ENCODE data around the gene KCNA3. TPM values are rescaled to one million over a fixed set of nuclear protein-coding genes. Genes with fewer than 3 reads are reported as not detected.

KCNA3 gene
- total and polyA plus RNA-seq, 2 of the 4 experiments (the other 2 are of a cell fraction) = under 0.01 to 0.09 TPM

DNA sequence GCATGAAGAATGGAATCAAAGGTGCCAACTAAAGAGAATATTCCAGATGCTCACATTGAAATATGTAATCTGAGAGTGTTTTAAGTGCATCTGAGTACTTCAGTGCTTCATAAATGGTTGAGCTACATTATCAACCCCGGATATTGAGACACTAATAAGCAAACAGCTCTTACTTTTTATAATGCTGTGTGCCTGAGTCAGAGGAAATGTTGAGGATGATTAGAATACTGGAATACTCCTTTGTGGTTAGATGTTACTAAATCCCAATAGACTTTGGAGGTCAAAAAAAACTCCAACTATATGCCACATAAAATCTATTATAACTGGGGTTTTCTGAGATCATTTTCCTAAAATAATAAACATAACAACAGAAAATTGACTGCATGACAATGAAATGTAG is 12.5 kb upstream of the KCNA3 start:
- ATAC-seq (ENCODE audit: low read depth) (peak; percentile 63), DNase-seq (peak; percentile 60)
- ChIA-PET POLR2A (ENCODE audit: unreplicated experiment) (no interaction called here), CTCF (no interaction called here)
- Histone ChIP-seq H4K91ac (ENCODE audit: insufficient read depth, low read depth, low read length) (no peak overlapping the region), H3K4me2 (ENCODE audit: low read depth, low read length) (no peak overlapping the region), H2BK5ac (ENCODE audit: low read depth, low read length, poor library complexity, severe bottlenecking) (no peak overlapping the region), H4K5ac (ENCODE audit: low read depth, low read length) (no peak overlapping the region), H3K27ac (ENCODE audit: insufficient read depth, low read length) (no peak overlapping the region), H2BK15ac (ENCODE audit: low read depth, low read length) (no peak overlapping the region), H3K79me1 (ENCODE audit: low read depth in 1 of 2, low read length in 2 of 2) (no peaks in the 10 kb centered on the region), H2AK5ac (ENCODE audit: low read depth, low read length) (no peak overlapping the region), H3K36me3 (ENCODE audit: control insufficient read depth, insufficient read depth, low read length) (no peaks in the 10 kb centered on the region), H3K9ac (ENCODE audit: low read depth, low read length) (no peak overlapping the region), H3K56ac (ENCODE audit: extremely low read depth, insufficient read depth, low read length) (no peak overlapping the region), H4K20me1 (ENCODE audit: insufficient read depth, low read length) (no peaks in the 10 kb centered on the region), H2BK120ac (ENCODE audit: low read depth, low read length) (no peak overlapping the region), H3K23ac (ENCODE audit: low read depth, low read length) (no peak overlapping the region), H3K4me1 (ENCODE audit: control insufficient read depth, insufficient read depth, low read length) (peaks cover 6% of the 10 kb centered on the region; the same call in 1 of the 2 replicates), H3K4me3 (ENCODE audit: insufficient read depth, low read depth, low read length) (no peak overlapping the region), H4K8ac (ENCODE audit: low read depth in 2 of 2, low read length in 2 of 2) (no peak overlapping the region), H3K9me1 (ENCODE audit: insufficient read depth, low read length) (no peaks in the 10 kb centered on the region), H3K14ac (replicated peaks; ENCODE audit: low read depth, low read length) (no peak overlapping the region), H2AK9ac (replicated peaks; ENCODE audit: low read depth, low read length, poor library complexity) (no peak overlapping the region), H2AFZ (replicated peaks; ENCODE audit: low read length, poor library complexity) (no peak overlapping the region), H3K18ac (ENCODE audit: low read depth, low read length) (no peak overlapping the region; the same call in 1 of the 2 replicates), H3K27me3 (ENCODE audit: control insufficient read depth, insufficient read depth, low read length) (no peaks in the 10 kb centered on the region), H2BK20ac (ENCODE audit: low read depth, low read length) (no peak overlapping the region), H3K4ac (ENCODE audit: low read depth, low read length) (no peak overlapping the region), H3K9me3 (ENCODE audit: control insufficient read depth, insufficient read depth, low read length) (no peaks in the 10 kb centered on the region)
- no TSS peak for BruUV-seq (replicated peaks)
- no CpG with 5 or more reads among the region's 1 CpG for WGBS, 2 experiments (ENCODE audit: extremely low coverage in 2 of 2, insufficient read length in 1 of 2)
- dilution Hi-C loops (cut with HindIII; ENCODE audit: low sequenced_read_pairs, unreplicated experiment) = no loop called here
- in situ Hi-C loops (cut with MboI; ENCODE audit: low sequenced_read_pairs) = no loop called here
- TF ChIP-seq NFE2L2 (IDR thresholded peaks at IDR 0.05; ENCODE audit: low read depth, low read length) = no peak
- TF ChIP-seq RCOR1 (IDR thresholded peaks at IDR 0.05; ENCODE audit: insufficient replicate concordance, low read length) = no peak
- no peak for TF ChIP-seq MAZ (IDR thresholded peaks at IDR 0.05; ENCODE audit: borderline replicate concordance, low read depth, low read length)
- TF ChIP-seq MXI1 (IDR thresholded peaks at IDR 0.05; ENCODE audit: borderline replicate concordance, low read depth, low read length) = no peak
- TF ChIP-seq FOS (IDR thresholded peaks at IDR 0.05; ENCODE audit: low read depth, low read length) = no peak
- no peak for TF ChIP-seq POLR2A (IDR thresholded peaks at IDR 0.05; ENCODE audit: low read depth, low read length)
- no peak for TF ChIP-seq BHLHE40 (IDR thresholded peaks at IDR 0.05; ENCODE audit: low read depth, low read length)
- TF ChIP-seq MAFK (IDR thresholded peaks at IDR 0.05; ENCODE audit: low read depth, low read length) = no peak
- TF ChIP-seq CHD1 (IDR thresholded peaks at IDR 0.05; ENCODE audit: low read depth, low read length) = no peak
- TF ChIP-seq SMC3 (IDR thresholded peaks at IDR 0.05; ENCODE audit: low read depth, low read length) = no peak
- TF ChIP-seq RFX5 (IDR thresholded peaks at IDR 0.05; ENCODE audit: low read depth, low read length) = no peak
- no peak for TF ChIP-seq RAD21 (IDR thresholded peaks at IDR 0.05; ENCODE audit: low read length)
- TF ChIP-seq CEBPB (IDR thresholded peaks at IDR 0.05; ENCODE audit: low read depth, low read length) = no peak
- TF ChIP-seq, protein P1, sequence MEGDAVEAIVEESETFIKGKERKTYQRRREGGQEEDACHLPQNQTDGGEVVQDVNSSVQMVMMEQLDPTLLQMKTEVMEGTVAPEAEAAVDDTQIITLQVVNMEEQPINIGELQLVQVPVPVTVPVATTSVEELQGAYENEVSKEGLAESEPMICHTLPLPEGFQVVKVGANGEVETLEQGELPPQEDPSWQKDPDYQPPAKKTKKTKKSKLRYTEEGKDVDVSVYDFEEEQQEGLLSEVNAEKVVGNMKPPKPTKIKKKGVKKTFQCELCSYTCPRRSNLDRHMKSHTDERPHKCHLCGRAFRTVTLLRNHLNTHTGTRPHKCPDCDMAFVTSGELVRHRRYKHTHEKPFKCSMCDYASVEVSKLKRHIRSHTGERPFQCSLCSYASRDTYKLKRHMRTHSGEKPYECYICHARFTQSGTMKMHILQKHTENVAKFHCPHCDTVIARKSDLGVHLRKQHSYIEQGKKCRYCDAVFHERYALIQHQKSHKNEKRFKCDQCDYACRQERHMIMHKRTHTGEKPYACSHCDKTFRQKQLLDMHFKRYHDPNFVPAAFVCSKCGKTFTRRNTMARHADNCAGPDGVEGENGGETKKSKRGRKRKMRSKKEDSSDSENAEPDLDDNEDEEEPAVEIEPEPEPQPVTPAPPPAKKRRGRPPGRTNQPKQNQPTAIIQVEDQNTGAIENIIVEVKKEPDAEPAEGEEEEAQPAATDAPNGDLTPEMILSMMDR (conservative IDR thresholded peaks at IDR 0.05; ENCODE audit: low read depth, low read length) = no peak
- TF ChIP-seq, protein P2, sequence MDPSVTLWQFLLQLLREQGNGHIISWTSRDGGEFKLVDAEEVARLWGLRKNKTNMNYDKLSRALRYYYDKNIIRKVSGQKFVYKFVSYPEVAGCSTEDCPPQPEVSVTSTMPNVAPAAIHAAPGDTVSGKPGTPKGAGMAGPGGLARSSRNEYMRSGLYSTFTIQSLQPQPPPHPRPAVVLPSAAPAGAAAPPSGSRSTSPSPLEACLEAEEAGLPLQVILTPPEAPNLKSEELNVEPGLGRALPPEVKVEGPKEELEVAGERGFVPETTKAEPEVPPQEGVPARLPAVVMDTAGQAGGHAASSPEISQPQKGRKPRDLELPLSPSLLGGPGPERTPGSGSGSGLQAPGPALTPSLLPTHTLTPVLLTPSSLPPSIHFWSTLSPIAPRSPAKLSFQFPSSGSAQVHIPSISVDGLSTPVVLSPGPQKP (IDR thresholded peaks at IDR 0.05; ENCODE audit: borderline replicate concordance, low read depth, low read length) = no peak
- TF ChIP-seq, protein P3, sequence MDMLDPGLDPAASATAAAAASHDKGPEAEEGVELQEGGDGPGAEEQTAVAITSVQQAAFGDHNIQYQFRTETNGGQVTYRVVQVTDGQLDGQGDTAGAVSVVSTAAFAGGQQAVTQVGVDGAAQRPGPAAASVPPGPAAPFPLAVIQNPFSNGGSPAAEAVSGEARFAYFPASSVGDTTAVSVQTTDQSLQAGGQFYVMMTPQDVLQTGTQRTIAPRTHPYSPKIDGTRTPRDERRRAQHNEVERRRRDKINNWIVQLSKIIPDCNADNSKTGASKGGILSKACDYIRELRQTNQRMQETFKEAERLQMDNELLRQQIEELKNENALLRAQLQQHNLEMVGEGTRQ (IDR thresholded peaks at IDR 0.05; ENCODE audit: low read depth, low read length) = no peak
- intact Hi-C loops (cut with micrococcal nuclease) = no loop called here
